ENCODE measurements around the gene TUBB3.

- TF ChIP-seq, protein P1, sequence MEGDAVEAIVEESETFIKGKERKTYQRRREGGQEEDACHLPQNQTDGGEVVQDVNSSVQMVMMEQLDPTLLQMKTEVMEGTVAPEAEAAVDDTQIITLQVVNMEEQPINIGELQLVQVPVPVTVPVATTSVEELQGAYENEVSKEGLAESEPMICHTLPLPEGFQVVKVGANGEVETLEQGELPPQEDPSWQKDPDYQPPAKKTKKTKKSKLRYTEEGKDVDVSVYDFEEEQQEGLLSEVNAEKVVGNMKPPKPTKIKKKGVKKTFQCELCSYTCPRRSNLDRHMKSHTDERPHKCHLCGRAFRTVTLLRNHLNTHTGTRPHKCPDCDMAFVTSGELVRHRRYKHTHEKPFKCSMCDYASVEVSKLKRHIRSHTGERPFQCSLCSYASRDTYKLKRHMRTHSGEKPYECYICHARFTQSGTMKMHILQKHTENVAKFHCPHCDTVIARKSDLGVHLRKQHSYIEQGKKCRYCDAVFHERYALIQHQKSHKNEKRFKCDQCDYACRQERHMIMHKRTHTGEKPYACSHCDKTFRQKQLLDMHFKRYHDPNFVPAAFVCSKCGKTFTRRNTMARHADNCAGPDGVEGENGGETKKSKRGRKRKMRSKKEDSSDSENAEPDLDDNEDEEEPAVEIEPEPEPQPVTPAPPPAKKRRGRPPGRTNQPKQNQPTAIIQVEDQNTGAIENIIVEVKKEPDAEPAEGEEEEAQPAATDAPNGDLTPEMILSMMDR (IDR thresholded peaks at IDR 0.05) = no peak
- TF ChIP-seq EZH2 (IDR thresholded peaks at IDR 0.05; ENCODE audit: borderline replicate concordance, insufficient read depth, low read depth, low read length, poor library complexity, severe bottlenecking) = no peak
These were observed 33.5 kb downstream of the TUBB3 start for GRCh38 chr16:89956505-89957215.

Measured in B cell (primary cell).